NCI-H2029 treated with DMSO at 0.1 percent for 48 hours (cell line): ENCODE data around the gene KCNMB3.

ENCODE experiments used
- DNase-seq: peaks from one replicate; lab custom pipeline; 2025; lab: John Stamatoyannopoulos, UW

The KCNMB3 gene

DNA sequence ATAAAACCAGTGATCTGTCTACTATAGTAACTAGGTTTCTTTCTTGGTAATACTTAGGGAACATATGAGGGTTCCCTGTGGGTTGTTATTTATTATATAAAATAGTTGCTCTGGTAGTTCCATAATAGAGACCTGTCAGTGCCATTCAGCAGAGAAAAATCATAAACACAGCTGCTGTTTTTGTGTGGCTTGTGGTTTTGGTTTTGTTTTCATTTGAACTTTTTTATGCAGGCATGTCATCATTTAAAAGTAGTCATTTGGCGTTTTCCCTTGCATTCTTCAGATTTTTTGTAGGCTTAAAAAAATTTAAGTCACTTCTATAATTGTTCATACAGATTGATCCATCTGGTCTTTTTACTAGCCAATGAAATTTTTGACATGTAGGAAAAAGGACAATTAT, 54.8 kb downstream of the KCNMB3 start:
- DNase-seq: no peak

DNA sequence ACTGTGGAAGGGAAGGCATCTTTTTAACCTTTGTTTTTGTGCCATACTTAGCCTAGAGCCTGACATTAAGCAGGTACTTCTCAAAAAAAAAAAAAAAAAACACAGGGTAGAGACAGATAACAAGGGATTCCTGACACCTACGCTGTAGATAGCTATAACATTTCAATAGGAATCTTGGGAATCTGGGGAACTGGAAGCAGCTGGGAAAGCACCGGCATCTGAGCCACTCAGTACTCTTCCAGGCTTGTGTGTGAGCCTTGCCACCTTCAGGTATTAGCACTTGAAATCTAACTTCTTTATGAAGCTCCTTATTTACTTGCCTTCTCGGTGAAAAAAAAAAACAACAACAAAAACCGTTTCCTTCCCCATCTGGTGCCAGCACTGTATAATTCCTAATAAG, 56.0 kb downstream of the KCNMB3 start:
- DNase-seq: no peak
